GM19467 (cell line): ENCODE measurements around the gene CCDC110.
"Not testable (repeated sequence)": the region's sequence is repeated elsewhere in the genome, so short reads cannot be mapped to it uniquely, and the experiment has no call there.

Experiments
- ATAC-seq: cut with Tn5 transposase; IDR thresholded peaks from one replicate; pipeline ENCODE4 v1.9.1; 2021; ENCODE audit warnings: mild to moderate bottlenecking, moderate library complexity; ENCODE audit not compliant: unreplicated experiment

CCDC110 gene

GRCh38 chr4:185471235-185472102 is at the start of gene CCDC110:
Gene CCDC110 (minus strand): TSS chr4:185471733. CDS start chr4:185471683, 50 bp downstream.
- ATAC-seq: peak; percentile 88

DNA sequence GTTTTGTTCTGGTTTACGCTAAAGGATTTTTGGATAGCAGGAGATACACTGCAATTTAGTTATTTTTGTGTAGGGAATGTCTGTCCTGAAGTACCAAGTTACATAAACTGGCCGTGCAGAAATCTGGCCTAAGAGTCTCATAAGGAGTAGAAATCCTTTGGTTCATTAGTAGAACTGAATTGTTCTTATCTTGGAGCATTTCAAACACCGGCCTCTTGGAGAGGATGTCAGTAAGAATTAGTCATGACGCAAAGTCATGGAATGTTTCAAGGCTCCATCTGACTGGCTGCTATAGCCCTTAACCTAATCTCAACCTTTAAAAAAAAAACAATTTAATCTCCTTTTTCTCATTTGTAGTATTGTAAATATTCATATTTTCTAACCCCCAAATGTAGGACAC is 48.6 kb upstream of the CCDC110 start:
- no peak for ATAC-seq

DNA sequence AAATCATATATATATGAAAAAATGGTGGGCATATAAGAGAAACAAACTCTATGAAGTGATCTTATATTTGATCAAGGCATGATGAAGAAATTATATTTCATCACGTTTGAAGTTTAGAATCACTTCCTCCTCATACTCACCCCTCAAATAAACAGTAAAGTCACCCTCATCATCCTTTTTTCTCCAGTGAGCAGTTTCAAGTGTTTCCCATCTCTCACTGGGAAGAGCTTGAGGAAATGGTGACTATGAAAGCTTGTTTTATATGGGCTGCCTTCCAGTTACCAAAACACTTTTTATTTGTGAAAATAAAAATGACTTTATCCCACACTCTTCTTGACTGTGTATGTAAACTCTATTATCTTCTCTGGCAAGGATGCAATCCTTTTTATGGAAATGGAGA is 47.0 kb upstream of the CCDC110 start:
- ATAC-seq: no peak

DNA sequence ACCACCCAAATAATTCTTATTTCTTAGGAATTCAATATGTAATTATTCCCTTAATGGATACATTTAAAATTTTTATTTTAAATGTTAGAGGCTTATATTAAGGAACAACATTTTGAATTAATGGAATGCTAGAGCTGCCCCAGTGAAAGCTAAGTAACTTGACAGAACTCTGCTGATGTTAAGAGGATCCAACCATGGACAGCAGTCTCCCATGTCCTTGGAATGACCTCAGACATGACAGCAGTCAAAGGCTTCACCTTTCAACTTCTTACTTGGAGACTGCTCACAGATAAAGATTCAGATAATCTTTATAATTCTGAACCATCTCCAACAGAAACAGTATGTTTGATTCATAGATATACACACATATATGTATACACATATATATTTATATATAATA is 46.5 kb upstream of the CCDC110 start:
- ATAC-seq: no peak

- no peak for ATAC-seq
Measured at GRCh38 chr4:185515248-185515647, 43.7 kb upstream of the CCDC110 start.

- ATAC-seq: no peak
Measured at GRCh38 chr4:185514182-185514697, 42.7 kb upstream of the CCDC110 start.

DNA sequence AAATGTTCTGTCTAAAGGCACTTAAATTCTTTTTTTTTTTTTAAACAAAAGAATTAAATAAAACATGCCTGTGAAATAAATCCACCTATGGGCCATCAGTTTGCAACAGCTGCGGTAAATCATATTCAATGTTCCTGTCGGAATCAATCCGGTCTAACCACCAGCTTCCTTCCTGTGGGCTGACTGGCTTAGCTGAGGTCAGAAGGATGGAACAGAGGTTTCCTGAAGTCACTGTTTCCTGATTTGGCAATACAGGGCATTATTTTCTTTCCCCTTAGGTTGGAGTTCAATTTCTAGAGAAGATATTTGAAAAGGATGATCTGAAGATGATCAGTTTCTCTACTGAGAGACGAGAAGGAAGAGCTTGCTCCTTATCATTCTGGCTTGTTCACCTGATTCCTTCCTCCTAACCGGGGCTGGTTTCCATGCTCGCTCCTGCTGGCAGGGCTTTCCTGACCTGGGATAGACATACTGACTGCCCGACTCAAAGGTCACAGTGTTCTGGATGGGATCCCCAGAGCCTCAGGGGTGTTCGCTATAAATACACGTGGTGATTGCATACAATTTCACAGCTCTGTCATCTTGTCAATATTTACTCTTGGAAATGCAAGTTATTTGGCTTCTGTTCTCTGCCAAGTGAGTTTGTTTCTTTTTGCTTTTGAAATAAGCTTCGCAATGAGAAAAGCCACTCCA is 42.1 kb upstream of the CCDC110 start:
- ATAC-seq: peak; percentile 50

GRCh38 chr4:185512516-185512915 is 41.0 kb upstream of the CCDC110 start:
- ATAC-seq: no peak

DNA sequence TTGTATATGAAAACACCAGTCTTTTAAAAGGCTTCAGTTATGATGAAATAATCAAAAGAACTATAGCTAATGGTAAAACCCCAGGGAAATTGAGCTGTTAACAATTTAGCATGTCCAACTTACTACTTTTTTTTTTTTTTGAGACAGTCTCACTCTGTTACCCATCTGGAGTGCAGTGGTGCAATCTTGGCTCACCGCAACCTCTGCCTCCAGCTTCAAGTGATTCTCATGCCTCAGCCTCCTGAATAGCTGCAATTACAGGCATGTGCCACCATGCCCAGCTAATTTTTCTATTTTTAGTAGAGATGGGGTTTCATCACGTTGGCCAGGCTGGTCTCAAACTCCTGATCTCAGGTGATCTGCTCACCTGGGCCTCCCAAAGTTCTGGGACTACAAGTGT is 39.7 kb upstream of the CCDC110 start:
- not testable (repeated sequence) for ATAC-seq

- no peak for ATAC-seq
Measured at GRCh38 chr4:185510806-185511205, 39.3 kb upstream of the CCDC110 start.

- no peak for ATAC-seq
Measured at GRCh38 chr4:185508181-185508580, 36.6 kb upstream of the CCDC110 start.

DNA sequence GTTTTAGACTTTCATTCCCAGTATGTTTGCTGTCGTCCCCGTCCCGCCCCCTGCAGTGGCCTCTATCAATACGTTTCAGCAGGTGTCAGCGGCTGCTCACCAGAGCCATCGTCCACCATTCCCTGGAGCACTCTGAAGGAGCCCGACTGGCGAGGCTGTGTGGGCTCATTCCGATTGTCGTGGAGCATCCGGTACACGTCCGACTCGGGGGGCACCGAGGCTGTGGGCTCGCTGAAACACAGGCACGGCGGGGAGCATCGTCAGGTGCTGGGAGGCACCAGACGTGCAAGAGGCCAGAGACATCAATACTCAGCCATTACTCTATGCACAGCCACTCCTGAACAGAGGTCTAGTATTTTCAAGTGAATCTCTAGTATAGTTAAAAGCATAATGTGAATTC is 34.9 kb upstream of the CCDC110 start:
- no peak for ATAC-seq

DNA sequence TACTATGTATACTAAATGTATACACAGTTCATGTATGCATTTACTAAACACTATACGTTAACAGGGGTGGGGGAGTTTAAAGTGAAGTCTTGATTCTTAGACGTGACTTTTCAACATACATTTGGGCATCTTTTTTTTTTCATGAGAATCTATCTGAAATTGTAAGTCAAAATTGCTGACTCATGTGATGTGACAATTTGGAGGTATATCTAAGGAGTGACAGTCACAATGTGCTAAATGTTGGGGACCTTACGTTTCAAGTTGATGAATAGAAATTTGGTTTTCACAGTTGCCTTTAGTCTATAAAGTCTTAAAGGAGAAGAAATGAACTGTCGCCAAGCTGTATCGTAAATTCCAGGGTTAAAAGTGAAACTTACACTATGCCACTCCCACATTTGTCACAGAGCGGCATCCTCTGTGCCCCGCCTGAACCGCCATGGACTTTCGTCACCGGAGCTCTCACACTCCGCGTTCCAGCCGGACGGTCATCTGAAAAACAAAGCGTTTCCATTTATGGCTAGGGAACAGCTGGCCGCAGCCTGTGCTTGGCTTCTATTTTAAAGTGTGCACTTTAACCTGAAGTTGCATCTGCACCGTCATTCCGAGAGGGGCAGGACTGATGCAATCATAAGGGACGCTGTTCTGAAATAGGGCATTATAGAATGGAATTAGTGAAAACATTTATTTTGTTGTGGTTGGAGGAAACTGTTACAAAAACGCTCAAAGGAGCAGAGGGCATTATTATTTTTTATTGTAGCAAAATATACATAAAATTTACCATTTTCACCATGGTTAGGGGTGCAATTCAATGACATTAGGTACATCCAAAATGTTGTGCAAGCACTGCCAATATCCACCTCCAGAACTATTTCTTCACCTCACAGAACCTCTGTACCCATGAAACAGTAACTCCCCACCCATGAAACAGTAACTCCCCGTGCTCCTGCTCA is 32.8 kb upstream of the CCDC110 start:
- ATAC-seq: no peak

DNA sequence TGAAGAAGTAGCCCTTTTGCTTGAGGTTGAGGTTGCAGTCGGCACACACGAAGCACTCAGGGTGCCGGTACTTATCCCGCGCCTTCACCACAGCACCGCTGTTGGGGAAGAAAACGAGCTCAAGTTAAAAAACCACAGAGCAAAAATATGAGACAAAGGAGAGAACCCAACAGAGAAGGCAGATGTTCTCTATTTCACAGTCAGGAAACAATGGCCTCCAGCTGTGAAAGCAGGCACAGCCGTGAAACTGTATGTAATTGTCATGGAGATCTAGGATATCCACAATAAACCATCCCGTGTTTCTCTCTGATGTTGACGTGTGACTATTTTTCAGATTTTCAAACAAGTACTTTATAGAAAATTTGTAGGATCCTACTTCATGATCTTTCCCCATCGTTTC is 30.9 kb upstream of the CCDC110 start:
- ATAC-seq: no peak

GRCh38 chr4:185500576-185500975 is 29.0 kb upstream of the CCDC110 start:
- ATAC-seq: no peak

DNA sequence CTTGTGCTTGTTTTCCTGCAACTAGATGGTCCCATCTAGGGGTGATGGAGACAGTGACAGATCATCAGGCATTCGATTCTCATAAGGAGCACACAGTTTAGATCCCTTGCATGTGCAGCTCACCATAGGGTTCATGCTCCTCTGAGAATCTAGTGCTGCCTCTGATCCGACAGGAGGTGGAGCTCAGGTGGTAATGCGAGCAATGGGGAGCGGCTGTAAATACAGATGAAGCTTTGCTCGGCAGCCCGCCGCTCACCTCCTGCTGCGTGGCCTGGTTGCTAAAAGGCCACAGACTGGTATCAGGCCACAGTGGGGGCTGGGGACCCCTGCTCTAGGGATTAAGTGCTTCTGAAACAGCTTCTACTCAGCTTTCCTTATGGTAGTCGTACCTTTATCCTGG is 28.5 kb upstream of the CCDC110 start:
- no peak for ATAC-seq

- ATAC-seq: no peak
Measured at GRCh38 chr4:185488650-185489049, 17.1 kb upstream of the CCDC110 start.

DNA sequence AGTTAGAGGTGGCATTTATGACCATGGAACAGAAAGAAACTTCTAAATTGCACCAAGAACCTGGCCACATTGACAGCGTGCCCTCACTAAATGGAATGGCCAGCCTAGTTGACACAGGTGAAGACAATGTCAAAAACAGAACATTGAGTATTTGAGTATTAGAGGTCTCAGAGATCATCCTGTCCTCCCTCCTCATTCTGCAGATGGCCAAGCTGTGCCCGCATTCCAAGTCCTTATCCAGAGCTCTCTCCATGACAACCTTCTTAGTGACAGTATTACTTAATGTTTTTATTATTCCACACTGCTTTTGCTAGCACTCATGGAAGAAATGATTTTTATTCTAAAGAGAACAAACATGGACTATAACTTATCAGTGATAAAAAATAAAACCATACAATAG is 9.9 kb upstream of the CCDC110 start:
- no peak for ATAC-seq

DNA sequence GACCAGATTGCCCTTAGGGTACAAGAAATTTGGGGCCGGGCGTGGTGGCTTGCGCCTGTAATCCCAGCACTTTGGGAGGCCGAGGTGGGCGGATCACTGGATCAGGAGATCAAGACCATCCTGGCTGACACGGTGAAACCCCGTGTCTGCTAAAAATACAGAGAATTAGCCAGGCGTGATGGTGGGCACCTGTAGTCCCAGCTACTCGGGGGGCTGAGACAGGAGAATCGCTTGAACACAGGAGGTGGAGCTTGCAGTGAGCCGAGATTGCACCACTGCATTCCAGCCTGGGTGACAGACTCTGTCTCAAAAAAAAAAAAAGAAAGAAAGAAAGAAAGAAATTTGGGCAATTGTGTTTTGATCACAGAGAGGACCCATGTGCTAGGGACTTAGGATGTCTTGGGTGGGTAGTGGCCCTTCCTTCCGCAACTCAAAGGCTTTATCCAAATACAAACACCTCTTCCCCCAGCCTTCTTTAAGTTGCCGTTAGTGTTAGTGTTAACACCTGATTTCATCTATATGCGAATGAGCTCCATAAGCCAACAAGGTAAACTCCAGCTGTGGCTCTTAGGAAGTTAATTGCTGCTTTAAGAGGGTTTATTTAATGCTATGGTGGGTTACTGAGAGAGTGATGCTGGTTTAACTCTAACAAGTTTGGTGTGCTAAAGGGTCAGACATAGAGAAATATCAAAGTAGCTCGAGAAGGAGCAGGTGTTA is 8.6 kb upstream of the CCDC110 start:
- peak; percentile 19 for ATAC-seq

DNA sequence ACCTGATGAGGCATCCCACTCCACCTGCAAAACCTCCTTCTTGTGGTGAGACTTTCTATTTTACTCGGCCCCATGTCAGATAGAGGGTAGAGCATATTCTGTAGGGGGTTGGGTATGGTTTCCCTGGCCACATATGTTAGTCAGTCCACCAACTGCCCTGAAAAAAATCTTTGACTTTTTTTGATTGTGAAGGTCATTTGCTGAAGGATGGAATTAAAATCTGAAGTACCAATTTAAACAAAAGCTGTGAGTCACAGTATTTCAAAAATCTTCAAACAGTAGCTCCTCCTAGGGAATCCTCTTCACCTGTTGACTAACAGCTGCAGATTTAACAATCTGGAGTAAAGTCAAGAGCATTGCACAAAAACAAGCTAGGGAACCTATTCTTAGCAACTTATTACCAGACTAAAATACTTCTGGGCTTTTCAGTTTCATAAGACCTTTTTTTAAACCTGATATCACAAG is 8.0 kb upstream of the CCDC110 start:
- peak; percentile 82 for ATAC-seq
